Nephron (organoid): ENCODE data around the gene OTUD5.

Source experiments
- H3K27ac Mint-ChIP-seq, 3 experiments: 2 replicates each; pipeline ENCODE4 v1.8.0; 2020; ENCODE audit warnings: mixed read lengths in 3 of 3, mild to moderate bottlenecking in 2 of 3, moderate library complexity in 1 of 3
- H3K27me3 Mint-ChIP-seq: 2 replicates; pipeline ENCODE4 v1.8.0; 2021; ENCODE audit warnings: low read depth, mild to moderate bottlenecking, moderate library complexity, mixed read lengths
- H3K36me3 Mint-ChIP-seq: 2 replicates; pipeline ENCODE4 v1.8.0; 2020; ENCODE audit warnings: low read depth, mixed read lengths
- H3K4me1 Mint-ChIP-seq: 2 replicates; pipeline ENCODE4 v1.8.0; 2020; ENCODE audit warnings: mixed read lengths
- H3K4me3 Mint-ChIP-seq, 3 experiments: 2 replicates each; pipeline ENCODE4 v1.8.0; 2020; ENCODE audit warnings: mild to moderate bottlenecking in 3 of 3, mixed read lengths in 3 of 3, moderate library complexity in 2 of 3
- H3K9me3 Mint-ChIP-seq: 2 replicates; pipeline ENCODE4 v1.8.0; 2020; ENCODE audit warnings: mixed read lengths
- TF ChIP-seq, protein P1 (sequence below), 3 experiments: fragments of 200-600 bp; sonication (generic); IDR thresholded peaks; one replicate each; pipeline ENCODE4 v1.5.0; 2021; ENCODE audit warnings: antibody characterized with exemption in 3 of 3; ENCODE audit not compliant: unreplicated experiment in 3 of 3

OTUD5 gene

DNA sequence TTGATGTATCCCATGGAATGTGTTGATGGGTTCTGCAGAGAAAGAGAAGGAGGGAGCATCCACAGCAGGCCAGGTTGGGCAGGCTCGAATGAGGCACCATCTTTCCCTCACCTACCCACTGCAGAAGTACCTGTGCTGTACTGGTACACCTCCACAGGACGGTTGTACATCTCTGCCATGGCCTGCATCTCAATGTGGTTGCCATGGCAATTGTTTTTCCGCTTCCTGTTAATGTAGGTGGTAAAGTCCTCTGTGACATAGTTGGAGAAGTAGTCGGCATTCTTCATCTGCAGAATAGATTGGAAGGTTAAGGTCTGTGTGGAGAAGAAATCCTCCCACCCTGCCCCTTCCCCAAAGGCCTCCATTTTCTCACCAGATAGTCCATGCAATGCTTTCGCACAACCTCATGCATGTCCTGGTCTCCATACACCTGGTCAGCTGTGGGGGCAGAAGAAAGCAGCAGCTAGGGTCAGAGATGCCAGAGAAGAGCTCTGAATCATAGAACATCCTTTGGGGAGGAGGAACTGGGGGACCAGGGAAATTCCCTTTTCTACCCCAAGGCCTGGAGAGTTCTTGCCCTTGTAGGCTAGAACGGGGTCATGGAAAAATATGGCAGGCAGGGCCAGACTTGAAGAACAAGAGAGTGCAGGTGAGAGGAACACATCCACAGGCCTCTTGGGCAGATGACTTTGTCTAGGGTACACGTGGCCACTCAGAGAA, 22.7 kb downstream of the OTUD5 start:
- peaks cover 43% of the 10 kb centered on the region for H3K36me3 Mint-ChIP-seq
- peaks cover 15% of the 10 kb centered on the region for H3K9me3 Mint-ChIP-seq
- H3K4me3 Mint-ChIP-seq, result no peak overlapping the region
- TF ChIP-seq, protein P1, sequence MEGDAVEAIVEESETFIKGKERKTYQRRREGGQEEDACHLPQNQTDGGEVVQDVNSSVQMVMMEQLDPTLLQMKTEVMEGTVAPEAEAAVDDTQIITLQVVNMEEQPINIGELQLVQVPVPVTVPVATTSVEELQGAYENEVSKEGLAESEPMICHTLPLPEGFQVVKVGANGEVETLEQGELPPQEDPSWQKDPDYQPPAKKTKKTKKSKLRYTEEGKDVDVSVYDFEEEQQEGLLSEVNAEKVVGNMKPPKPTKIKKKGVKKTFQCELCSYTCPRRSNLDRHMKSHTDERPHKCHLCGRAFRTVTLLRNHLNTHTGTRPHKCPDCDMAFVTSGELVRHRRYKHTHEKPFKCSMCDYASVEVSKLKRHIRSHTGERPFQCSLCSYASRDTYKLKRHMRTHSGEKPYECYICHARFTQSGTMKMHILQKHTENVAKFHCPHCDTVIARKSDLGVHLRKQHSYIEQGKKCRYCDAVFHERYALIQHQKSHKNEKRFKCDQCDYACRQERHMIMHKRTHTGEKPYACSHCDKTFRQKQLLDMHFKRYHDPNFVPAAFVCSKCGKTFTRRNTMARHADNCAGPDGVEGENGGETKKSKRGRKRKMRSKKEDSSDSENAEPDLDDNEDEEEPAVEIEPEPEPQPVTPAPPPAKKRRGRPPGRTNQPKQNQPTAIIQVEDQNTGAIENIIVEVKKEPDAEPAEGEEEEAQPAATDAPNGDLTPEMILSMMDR (IDR thresholded peaks at IDR 0.05; ENCODE audit: unreplicated experiment in 3 of 3), result no peak
- no peak overlapping the region for H3K27ac Mint-ChIP-seq
- no peaks in the 10 kb centered on the region for H3K27me3 Mint-ChIP-seq
- H3K4me1 Mint-ChIP-seq, result peaks cover 7% of the 10 kb centered on the region

DNA sequence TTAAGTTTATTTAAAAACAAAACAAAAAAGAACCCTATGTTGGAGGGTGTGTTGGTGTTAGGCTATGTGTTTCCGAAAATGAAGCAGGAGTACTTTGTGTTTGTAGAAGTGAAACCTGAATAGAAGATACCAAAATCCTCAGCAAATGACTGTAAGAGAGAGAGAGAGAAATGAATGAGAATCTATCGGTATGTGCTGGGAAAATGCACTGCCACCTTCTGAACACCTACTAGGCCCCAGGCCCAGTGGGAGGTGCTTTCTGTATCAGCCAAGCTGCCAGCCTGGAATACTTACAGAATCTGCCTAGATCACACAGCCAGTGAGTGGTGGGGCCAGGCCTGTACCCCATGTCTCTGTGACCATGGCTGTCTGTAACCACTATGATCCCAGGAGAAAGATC, 23.6 kb downstream of the OTUD5 start:
- no peak overlapping the region for H3K27ac Mint-ChIP-seq
- TF ChIP-seq, protein P1 (IDR thresholded peaks at IDR 0.05; ENCODE audit: unreplicated experiment in 3 of 3), result no peak
- H3K4me1 Mint-ChIP-seq, result peaks cover under 1% of the 10 kb centered on the region
- H3K27me3 Mint-ChIP-seq, result no peaks in the 10 kb centered on the region
- H3K36me3 Mint-ChIP-seq, result peaks cover 43% of the 10 kb centered on the region
- H3K9me3 Mint-ChIP-seq, result peaks cover 15% of the 10 kb centered on the region
- H3K4me3 Mint-ChIP-seq, result no peak overlapping the region

- H3K27me3 Mint-ChIP-seq, result no peaks in the 10 kb centered on the region
- peaks cover 48% of the 10 kb centered on the region for H3K36me3 Mint-ChIP-seq
- TF ChIP-seq, protein P1 (IDR thresholded peaks at IDR 0.05; ENCODE audit: unreplicated experiment in 3 of 3), result no peak
These were observed 29.5 kb downstream of the OTUD5 start for GRCh38 chrX:48927736-48928382.

GRCh38 chrX:48927123-48927522, 30.3 kb downstream of the OTUD5 start:
- H3K27me3 Mint-ChIP-seq, result no peaks in the 10 kb centered on the region
- TF ChIP-seq, protein P1 (IDR thresholded peaks at IDR 0.05; ENCODE audit: unreplicated experiment in 3 of 3), result no peak
- no peak overlapping the region for H3K4me3 Mint-ChIP-seq
- H3K36me3 Mint-ChIP-seq, result peaks cover 48% of the 10 kb centered on the region
- H3K9me3 Mint-ChIP-seq, result peaks cover 15% of the 10 kb centered on the region
- no peak overlapping the region for H3K27ac Mint-ChIP-seq
- no peaks in the 10 kb centered on the region for H3K4me1 Mint-ChIP-seq

More at GRCh38 chrX:48927736-48928382, 29.5 kb downstream of the OTUD5 start:
- H3K4me3 Mint-ChIP-seq, result no peak overlapping the region
- no peaks in the 10 kb centered on the region for H3K4me1 Mint-ChIP-seq
- H3K27ac Mint-ChIP-seq, result no peak overlapping the region
- H3K9me3 Mint-ChIP-seq, result peaks cover 16% of the 10 kb centered on the region

DNA sequence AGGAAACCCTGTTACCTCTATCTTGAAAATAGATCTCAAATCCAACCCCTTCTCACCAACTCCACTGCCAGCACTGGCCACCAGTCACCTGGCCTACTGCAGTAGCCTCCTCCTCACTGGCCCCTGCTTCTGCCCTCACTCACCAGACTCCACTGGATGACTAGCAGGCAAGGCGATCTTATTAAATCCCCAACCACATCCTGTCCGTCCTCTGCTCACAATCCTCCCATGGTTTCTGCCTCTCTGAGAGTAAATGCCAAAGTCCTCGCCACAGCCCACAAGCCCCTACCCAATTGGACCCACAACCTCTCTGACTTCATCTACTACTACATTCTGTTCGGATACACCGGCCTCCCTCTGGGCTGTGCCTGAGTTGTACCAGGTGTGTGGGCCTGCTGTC, 33.1 kb downstream of the OTUD5 start:
- Mint-ChIP-seq H3K9me3 (peaks cover 22% of the 10 kb centered on the region), H3K4me3 (no peak overlapping the region), H3K27ac (no peak overlapping the region), H3K4me1 (peaks cover 7% of the 10 kb centered on the region), H3K36me3 (peaks cover 36% of the 10 kb centered on the region), H3K27me3 (no peaks in the 10 kb centered on the region)
- TF ChIP-seq, protein P1 (IDR thresholded peaks at IDR 0.05; ENCODE audit: unreplicated experiment in 3 of 3), result no peak
